Esophagus muscularis mucosa (tissue), 4 donors: ENCODE results near the gene PCGF5.

Experiments used
- EP300 ChIP-seq: sonication (generic); formaldehyde crosslinking; IDR thresholded peaks from one replicate; pipeline ENCODE4 v1.6.1; 2017; ENCODE audit warnings: antibody characterized with exemption
- POLR2AphosphoS5 ChIP-seq, 2 donors: sonication (generic); formaldehyde crosslinking; IDR thresholded peaks; one replicate each; pipeline ENCODE4 v1.6.1; 2017; ENCODE audit warnings: antibody characterized with exemption in 2 of 2
- TF ChIP-seq, protein P1 (sequence below), 3 experiments: fragments of 200-600 bp in 2 of 3; fragments of 450-650 bp in 1 of 3; sonication (generic) in 2 of 3; IDR thresholded peaks; one replicate each; pipeline ENCODE4 v1.5.1; 2017 to 2019; ENCODE audit warnings: antibody characterized with exemption in 3 of 3, mild to moderate bottlenecking in 2 of 3, moderate library complexity in 1 of 3

DNA sequence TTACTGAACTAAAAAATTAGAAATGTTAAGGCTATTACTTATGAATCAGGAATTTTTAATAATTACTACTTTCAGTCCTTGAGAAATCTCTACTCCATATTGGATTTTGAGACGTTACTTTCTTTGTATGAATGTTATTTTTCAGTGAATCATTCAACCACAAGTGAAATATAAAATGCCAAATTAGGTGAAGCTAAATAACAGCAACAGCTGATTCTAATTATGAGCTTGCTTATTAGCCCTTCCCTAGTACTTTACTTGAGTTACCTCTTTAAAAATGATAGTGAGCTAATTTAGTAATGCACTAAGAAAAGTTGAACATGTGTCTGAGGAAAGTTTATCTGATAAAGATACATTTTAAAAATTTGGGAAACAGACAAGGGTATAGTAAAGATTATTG is 51.4 kb downstream of the PCGF5 start:
- TF ChIP-seq, protein P1, sequence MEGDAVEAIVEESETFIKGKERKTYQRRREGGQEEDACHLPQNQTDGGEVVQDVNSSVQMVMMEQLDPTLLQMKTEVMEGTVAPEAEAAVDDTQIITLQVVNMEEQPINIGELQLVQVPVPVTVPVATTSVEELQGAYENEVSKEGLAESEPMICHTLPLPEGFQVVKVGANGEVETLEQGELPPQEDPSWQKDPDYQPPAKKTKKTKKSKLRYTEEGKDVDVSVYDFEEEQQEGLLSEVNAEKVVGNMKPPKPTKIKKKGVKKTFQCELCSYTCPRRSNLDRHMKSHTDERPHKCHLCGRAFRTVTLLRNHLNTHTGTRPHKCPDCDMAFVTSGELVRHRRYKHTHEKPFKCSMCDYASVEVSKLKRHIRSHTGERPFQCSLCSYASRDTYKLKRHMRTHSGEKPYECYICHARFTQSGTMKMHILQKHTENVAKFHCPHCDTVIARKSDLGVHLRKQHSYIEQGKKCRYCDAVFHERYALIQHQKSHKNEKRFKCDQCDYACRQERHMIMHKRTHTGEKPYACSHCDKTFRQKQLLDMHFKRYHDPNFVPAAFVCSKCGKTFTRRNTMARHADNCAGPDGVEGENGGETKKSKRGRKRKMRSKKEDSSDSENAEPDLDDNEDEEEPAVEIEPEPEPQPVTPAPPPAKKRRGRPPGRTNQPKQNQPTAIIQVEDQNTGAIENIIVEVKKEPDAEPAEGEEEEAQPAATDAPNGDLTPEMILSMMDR (IDR thresholded peaks at IDR 0.05) = no peak
- TF ChIP-seq EP300 = no peak
- no peak for TF ChIP-seq POLR2AphosphoS5 (IDR thresholded peaks at IDR 0.05)
